GM12801 (cell line): ENCODE data around the gene NUP93.

Experiments used
- CTCF ChIP-seq: IDR thresholded peaks from one replicate; pipeline ENCODE4 v1.5.1; 2011; ENCODE audit warnings: control low read depth; ENCODE audit not compliant: insufficient read length; ENCODE audit errors: extremely low read depth

Gene NUP93

GRCh38 chr16:56897026-56897799 lies 167.3 kb downstream of the NUP93 start:
- TF ChIP-seq CTCF: no peak

- no peak for TF ChIP-seq CTCF
Observed at GRCh38 chr16:56898847-56899246, 168.9 kb downstream of the NUP93 start.
